ENCODE data around the gene SEC31B. TPM values are rescaled to one million over a fixed set of nuclear protein-coding genes. Genes with fewer than 3 reads are reported as not detected.

The SEC31B gene
- total RNA-seq, 1 donor from 2014 or later = 2.0 TPM

GRCh38 chr10:100442548-100442947, 77.1 kb downstream of the SEC31B start:
- no peak for DNase-seq (ENCODE audit: low read depth in 2 of 2)

- DNase-seq (ENCODE audit: low read depth in 2 of 2) = no peak
Observed at GRCh38 chr10:100438674-100439315, 80.9 kb downstream of the SEC31B start.

Other genes with a start within 250 kb of the SEC31B start
- 28.2 and 40.1 TPM in 2 replicates for gene BLOC1S2, start 233.2 kb downstream of the SEC31B start, total RNA-seq
- gene PKD2L1, start 189.6 kb downstream of the SEC31B start, total RNA-seq = not detected in 2 replicates
- gene SCD, start 172.6 kb downstream of the SEC31B start, total RNA-seq = 29.8 and 60.1 TPM in 2 replicates
- gene WNT8B, start 56.9 kb downstream of the SEC31B start, total RNA-seq = not detected in 2 replicates
- 152 and 182 TPM in 2 replicates for gene NDUFB8, start 10.0 kb upstream of the SEC31B start, total RNA-seq
- gene HIF1AN, start 16.1 kb upstream of the SEC31B start, total RNA-seq = 5.4 and 6.3 TPM in 2 replicates
- not detected in 2 replicates for gene PAX2, start 225.7 kb upstream of the SEC31B start, total RNA-seq